Neuronal stem cell (in vitro differentiated cells): ENCODE results near the gene KLHL5.
A peak's percentile ranks its signal among the peaks of the same experiment; 100 is the strongest.

Experiments
- DNase-seq: peaks from one replicate; pipeline ENCODE4 v3.0.0-alpha.2; 2013; ENCODE audit warnings: low spot score
- H2AFZ ChIP-seq: one replicate; pipeline ENCODE4 v1.6.1; 2013; ENCODE audit warnings: mild to moderate bottlenecking, low read length, inconsistent platforms
- H2AK5ac ChIP-seq: 2 replicates; pipeline ENCODE4 v1.6.1; 2013; ENCODE audit warnings: low read depth, mild to moderate bottlenecking, inconsistent platforms, low read length, moderate library complexity, mixed read lengths
- H2BK120ac ChIP-seq: 2 replicates; pipeline ENCODE4 v1.6.1; 2013; ENCODE audit warnings: low read depth, mild to moderate bottlenecking, inconsistent platforms, low read length, moderate library complexity, mixed read lengths
- H2BK12ac ChIP-seq: one replicate; pipeline ENCODE4 v1.6.1; 2013; ENCODE audit warnings: low read length, inconsistent platforms
- H2BK15ac ChIP-seq: 2 replicates; pipeline ENCODE4 v1.6.1; 2013; ENCODE audit warnings: mild to moderate bottlenecking, low read length, inconsistent platforms, mixed read lengths
- H2BK5ac ChIP-seq: one replicate; pipeline ENCODE4 v1.6.1; 2013; ENCODE audit warnings: inconsistent platforms, mild to moderate bottlenecking, low read length, moderate library complexity
- H3K14ac ChIP-seq: one replicate; pipeline ENCODE4 v1.6.1; 2013; ENCODE audit warnings: low read length, inconsistent platforms
- H3K18ac ChIP-seq: 2 replicates; pipeline ENCODE4 v1.6.1; 2013; ENCODE audit warnings: low read length, inconsistent platforms
- H3K23ac ChIP-seq: 2 replicates; pipeline ENCODE4 v1.6.1; 2013; ENCODE audit warnings: low read depth, mild to moderate bottlenecking, mixed read lengths, low read length, inconsistent platforms; ENCODE audit not compliant: poor library complexity
- H3K27ac ChIP-seq: replicated peaks from 3 replicates; pipeline ENCODE4 v1.5.1; 2013; ENCODE audit warnings: low read length, inconsistent platforms
- H3K27me3 ChIP-seq, 3 experiments: 2 replicates each; pipeline ENCODE4 v1.6.1; 2013; ENCODE audit warnings: low read length in 3 of 3, mild to moderate bottlenecking in 2 of 3, inconsistent platforms in 1 of 3, low read depth in 1 of 3, mixed read lengths in 1 of 3, moderate library complexity in 1 of 3; ENCODE audit not compliant: control insufficient read depth in 3 of 3, insufficient read depth in 3 of 3
- H3K36me3 ChIP-seq, 2 donors: replicated peaks in 1 of 2; 2 replicates each; pipeline ENCODE4 v1.6.1; 2013; ENCODE audit warnings: low read length in 2 of 2; ENCODE audit not compliant: control insufficient read depth in 2 of 2, insufficient read depth in 2 of 2
- H3K4ac ChIP-seq: 2 replicates; pipeline ENCODE4 v1.6.1; 2013; ENCODE audit warnings: inconsistent platforms, mild to moderate bottlenecking, low read length, moderate library complexity
- H3K4me1 ChIP-seq, 2 donors: 1 replicate in 1 of 2; 2 replicates in 1 of 2; pipeline ENCODE4 v1.6.1; 2013; ENCODE audit warnings: low read length in 2 of 2, low read depth in 1 of 2; ENCODE audit not compliant: control insufficient read depth in 2 of 2, insufficient read depth in 1 of 2
- H3K4me2 ChIP-seq: one replicate; pipeline ENCODE4 v1.6.1; 2013; ENCODE audit warnings: mild to moderate bottlenecking, low read length, inconsistent platforms; ENCODE audit not compliant: insufficient read depth, poor library complexity, severe bottlenecking
- H3K4me3 ChIP-seq, 2 donors: 2 replicates each; pipeline ENCODE4 v1.5.1; 2013; ENCODE audit warnings: low read length in 2 of 2, mild to moderate bottlenecking in 2 of 2, inconsistent platforms in 1 of 2, moderate library complexity in 1 of 2
- H3K79me1 ChIP-seq: one replicate; pipeline ENCODE4 v1.6.1; 2013; ENCODE audit warnings: low read depth, mild to moderate bottlenecking, inconsistent platforms, low read length, moderate library complexity
- H3K9ac ChIP-seq: one replicate; pipeline ENCODE4 v1.6.1; 2013; ENCODE audit warnings: mild to moderate bottlenecking, low read depth, low read length, inconsistent platforms; ENCODE audit not compliant: poor library complexity
- H3K9me3 ChIP-seq, 2 donors: replicated peaks in 1 of 2; 2 replicates each; pipeline versions ENCODE3 to v1.6.1; 2013; ENCODE audit warnings: low read length in 2 of 2, mild to moderate bottlenecking in 2 of 2, inconsistent platforms in 1 of 2, low read depth in 1 of 2, mixed read lengths in 1 of 2, moderate library complexity in 1 of 2; ENCODE audit not compliant: control insufficient read depth in 2 of 2, insufficient read depth in 1 of 2
- H4K8ac ChIP-seq: one replicate; pipeline ENCODE4 v1.6.1; 2013; ENCODE audit warnings: low read depth, mild to moderate bottlenecking, inconsistent platforms, low read length, moderate library complexity
- H4K91ac ChIP-seq: one replicate; pipeline ENCODE4 v1.6.1; 2013; ENCODE audit warnings: low read length, low read depth, mild to moderate bottlenecking, inconsistent platforms; ENCODE audit not compliant: poor library complexity
- WGBS, 2 donors: extraction: QIAGEN DNeasy Blood & Tissue Kit; methylation state at CpG; one replicate each; pipeline ENCODE4 v1.1.7; 2013; ENCODE audit warnings: missing lambda C conversion rate in 2 of 2, mixed read lengths in 1 of 2; ENCODE audit not compliant: insufficient read length in 2 of 2, insufficient replicate concordance in 1 of 2; ENCODE audit errors: extremely low coverage in 2 of 2; 5-methylcytosine and 5-hydroxymethylcytosine counted together

KLHL5 gene

GRCh38 chr4:39032218-39033085, 29.6 kb upstream of the KLHL5 start, which contains the start of gene TMEM156:
Gene TMEM156 (minus strand): TSS chr4:39032409. CDS start chr4:39032313, 96 bp downstream.
- no CpG with 5 or more reads among the region's 5 CpGs for WGBS, 2 donors
- no peak within 1 kb of the TSS for H3K9ac ChIP-seq
- DNase-seq = no peak
- peak within 1 kb of the TSS; percentile 30 for H2AFZ ChIP-seq
- no peak within 1 kb of the TSS for H3K4me2 ChIP-seq
- H3K36me3 ChIP-seq = no peaks in the 10 kb centered on the region
- no peak within 1 kb of the TSS for H3K23ac ChIP-seq
- H3K27me3 ChIP-seq = no peaks in the 10 kb centered on the region
- H3K4me1 ChIP-seq = peaks cover 3 to 4% of the 10 kb centered on the region in 2 donors
- H3K4me3 ChIP-seq = no peak within 1 kb of the TSS
- no peak within 1 kb of the TSS for H2BK5ac ChIP-seq
- H3K14ac ChIP-seq = no peak within 1 kb of the TSS
- H4K91ac ChIP-seq = no peak within 1 kb of the TSS
- no peak within 1 kb of the TSS for H2BK12ac ChIP-seq
- H4K8ac ChIP-seq = no peak within 1 kb of the TSS
- no peak within 1 kb of the TSS for H3K27ac ChIP-seq
- no peak within 1 kb of the TSS for H2BK15ac ChIP-seq
- no peak within 1 kb of the TSS for H2AK5ac ChIP-seq
- no peaks in the 10 kb centered on the region for H3K9me3 ChIP-seq
- no peak within 1 kb of the TSS for H3K18ac ChIP-seq
- H3K4ac ChIP-seq = no peak within 1 kb of the TSS
- no peaks in the 10 kb centered on the region for H3K79me1 ChIP-seq
- H2BK120ac ChIP-seq = no peak within 1 kb of the TSS

GRCh38 chr4:39036172-39036571, 25.9 kb upstream of the KLHL5 start:
- Histone ChIP-seq H3K4me1 (peaks cover 5 to 10% of the 10 kb centered on the region in 2 donors), H2BK12ac (no peak overlapping the region), H3K23ac (no peak overlapping the region), H3K9ac (no peak overlapping the region), H3K36me3 (no peaks in the 10 kb centered on the region), H2BK15ac (no peak overlapping the region), H2BK5ac (no peak overlapping the region), H4K91ac (no peak overlapping the region), H2AFZ (no peak overlapping the region), H2BK120ac (no peak overlapping the region), H3K4ac (no peak overlapping the region), H3K79me1 (no peaks in the 10 kb centered on the region), H3K4me3 (no peak overlapping the region), H3K14ac (no peak overlapping the region), H3K4me2 (no peak overlapping the region), H3K27me3 (no peaks in the 10 kb centered on the region), H2AK5ac (no peak overlapping the region), H3K9me3 (no peaks in the 10 kb centered on the region), H3K27ac (no peak overlapping the region), H3K18ac (no peak overlapping the region), H4K8ac (no peak overlapping the region)
- no peak for DNase-seq
- no CpG with 5 or more reads among the region's 7 CpGs for WGBS, 2 donors

- DNase-seq = peak; percentile 20
Observed at GRCh38 chr4:39037491-39037825, 24.6 kb upstream of the KLHL5 start.

GRCh38 chr4:39037941-39038340, 24.1 kb upstream of the KLHL5 start:
- Histone ChIP-seq H3K4me1 (peaks cover 5 to 10% of the 10 kb centered on the region in 2 donors), H4K8ac (no peak overlapping the region), H3K23ac (no peak overlapping the region), H3K18ac (no peak overlapping the region), H3K9me3 (no peaks in the 10 kb centered on the region), H3K27ac (no peak overlapping the region), H2BK5ac (no peak overlapping the region), H2BK120ac (no peak overlapping the region), H4K91ac (no peak overlapping the region), H3K36me3 (no peaks in the 10 kb centered on the region), H3K14ac (no peak overlapping the region), H2AFZ (peak overlapping the region; percentile 89), H2BK12ac (no peak overlapping the region), H3K4ac (no peak overlapping the region), H3K4me2 (no peak overlapping the region), H3K9ac (no peak overlapping the region), H2BK15ac (no peak overlapping the region), H3K4me3 (no peak overlapping the region), H3K27me3 (no peaks in the 10 kb centered on the region), H3K79me1 (no peaks in the 10 kb centered on the region), H2AK5ac (no peak overlapping the region)
- no CpG with 5 or more reads among the region's 3 CpGs for WGBS, 2 donors
- no peak for DNase-seq

More at GRCh38 chr4:39037491-39037825, 24.6 kb upstream of the KLHL5 start:
- peaks cover 5 to 10% of the 10 kb centered on the region in 2 donors for H3K4me1 ChIP-seq
- H3K14ac ChIP-seq = no peak overlapping the region
- H3K4ac ChIP-seq = no peak overlapping the region
- H2BK15ac ChIP-seq = no peak overlapping the region
- no peak overlapping the region for H3K18ac ChIP-seq
- WGBS, 2 donors = no CpG with 5 or more reads among the region's 4 CpGs
- H2BK12ac ChIP-seq = no peak overlapping the region
- no peaks in the 10 kb centered on the region for H3K36me3 ChIP-seq
- H2BK120ac ChIP-seq = no peak overlapping the region
- H3K27me3 ChIP-seq = no peaks in the 10 kb centered on the region
- peak overlapping the region; percentile 89 for H2AFZ ChIP-seq
- H3K23ac ChIP-seq = no peak overlapping the region
- no peaks in the 10 kb centered on the region for H3K9me3 ChIP-seq
- no peak overlapping the region for H2BK5ac ChIP-seq
- peak overlapping the region; percentile 31 for H3K27ac ChIP-seq
- no peak overlapping the region for H3K4me3 ChIP-seq
- no peak overlapping the region for H3K4me2 ChIP-seq
- H4K91ac ChIP-seq = no peak overlapping the region
- H3K79me1 ChIP-seq = no peaks in the 10 kb centered on the region
- no peak overlapping the region for H4K8ac ChIP-seq
- peak overlapping the region; percentile 60 for H3K9ac ChIP-seq
- no peak overlapping the region for H2AK5ac ChIP-seq
